Measurements from ENCODE around the gene SH3D21. TPM values are rescaled to one million over a fixed set of nuclear protein-coding genes. Genes with fewer than 3 reads are reported as not detected.

The SH3D21 gene
- total RNA-seq, result 3.3 TPM
- long read RNA-seq, result 0 reads

DNA sequence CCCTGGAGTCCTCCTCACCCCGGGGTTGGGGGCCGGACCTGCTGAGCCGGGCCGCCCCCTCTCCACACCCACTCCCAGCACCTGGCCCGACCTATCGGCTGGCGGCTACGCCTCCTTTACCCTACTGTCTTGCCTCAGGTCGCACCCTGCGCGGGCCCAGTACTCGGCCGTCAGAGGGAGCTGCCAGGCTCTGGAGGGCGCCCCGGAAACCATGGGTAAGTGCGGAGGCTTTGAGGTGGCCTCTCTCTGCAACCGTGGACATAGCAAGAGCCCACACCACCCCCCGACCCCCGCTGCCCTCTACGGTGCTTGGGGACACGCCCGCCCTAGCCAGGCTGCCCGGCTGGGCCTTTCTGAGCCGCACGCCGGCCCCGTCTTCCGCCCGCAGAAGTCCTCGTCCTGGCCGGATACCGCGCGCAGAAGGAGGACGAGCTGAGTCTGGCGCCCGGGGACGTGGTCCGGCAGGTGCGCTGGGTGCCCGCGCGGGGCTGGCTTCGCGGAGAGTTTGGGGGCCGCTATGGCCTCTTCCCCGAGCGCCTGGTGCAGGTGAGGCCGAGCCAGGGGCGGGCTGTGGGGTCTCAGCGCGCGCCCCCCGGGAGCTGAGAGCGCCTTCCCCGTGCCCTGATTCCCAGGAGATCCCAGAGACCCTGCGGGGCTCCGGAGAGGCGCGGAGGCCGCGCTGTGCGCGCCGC, at the start of gene SH3D21:
TSS of gene SH3D21 (plus strand) at position 159 of the 692 bp plus-strand sequence. CDS start at position 212, 53 bp downstream.
- no peak for DNase-seq (ENCODE audit: low spot score)
- intact Hi-C loops (cut with DNase I), result loop anchor here (2.0 to 10.0 kb wide), 3 partner anchors 16 to 118 kb away; partner anchors contain the start of gene EVA1B

DNA sequence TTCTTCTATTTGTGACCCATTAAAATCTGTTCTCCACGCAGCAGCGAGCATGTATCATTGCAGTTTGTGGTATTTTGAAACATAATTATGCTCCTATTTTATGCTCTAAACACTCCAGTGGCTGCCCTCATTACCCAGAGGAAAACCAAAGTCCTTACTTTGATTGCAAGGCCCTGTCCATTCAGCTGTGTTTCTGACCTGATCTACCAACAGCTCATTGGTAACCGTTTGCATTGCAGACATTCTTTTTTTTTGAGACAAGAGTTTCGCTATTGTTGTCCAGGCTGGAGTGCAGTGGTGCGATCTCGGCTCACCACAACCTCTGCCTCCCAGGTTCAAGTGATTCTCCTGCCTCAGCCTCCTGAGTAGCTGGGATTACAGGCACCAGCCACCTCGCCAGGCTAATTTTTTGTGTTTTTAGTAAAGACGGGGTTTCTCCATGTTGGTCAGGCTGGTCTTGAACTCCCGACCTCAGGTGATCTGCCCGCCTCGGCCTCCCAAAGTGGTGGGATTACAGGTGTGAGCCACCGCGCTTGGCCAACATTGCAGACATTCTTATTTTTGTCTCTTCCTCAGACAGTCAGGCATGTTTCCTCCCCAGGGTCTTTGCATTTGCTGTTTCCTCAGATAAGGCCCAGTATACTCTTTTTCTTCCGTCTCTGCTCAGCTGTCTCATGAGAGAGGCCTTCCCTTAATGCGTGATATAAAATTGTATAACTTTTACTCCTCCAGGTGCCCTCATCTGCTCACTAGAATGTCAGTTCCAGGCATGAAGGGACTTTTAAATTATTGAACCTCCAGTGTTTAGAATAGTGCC, 49.4 kb upstream of the SH3D21 start:
- intact Hi-C loops (cut with DNase I), result no loop called here
- DNase-seq (ENCODE audit: low spot score), result no peak

DNA sequence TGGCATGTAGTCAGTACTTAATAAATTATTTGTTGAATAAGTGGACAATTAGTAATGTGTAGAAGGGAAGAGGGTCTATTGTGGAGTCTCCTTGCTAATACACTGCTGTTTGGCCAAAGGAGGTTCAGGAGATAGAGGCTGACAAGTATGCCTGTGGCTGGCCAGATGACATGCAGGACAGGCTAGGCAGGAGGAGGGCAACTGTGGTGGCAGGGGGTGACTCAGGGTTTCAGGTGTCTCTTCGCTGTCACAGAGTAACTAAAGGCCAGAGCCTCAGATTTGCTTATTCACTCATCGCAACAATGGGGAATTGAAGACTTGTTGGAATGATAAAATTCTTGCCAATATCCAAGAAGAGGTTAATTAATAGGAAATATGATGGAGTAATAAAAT, 48.8 kb upstream of the SH3D21 start:
- DNase-seq (ENCODE audit: low spot score), result no peak
- intact Hi-C loops (cut with DNase I), result no loop called here

DNA sequence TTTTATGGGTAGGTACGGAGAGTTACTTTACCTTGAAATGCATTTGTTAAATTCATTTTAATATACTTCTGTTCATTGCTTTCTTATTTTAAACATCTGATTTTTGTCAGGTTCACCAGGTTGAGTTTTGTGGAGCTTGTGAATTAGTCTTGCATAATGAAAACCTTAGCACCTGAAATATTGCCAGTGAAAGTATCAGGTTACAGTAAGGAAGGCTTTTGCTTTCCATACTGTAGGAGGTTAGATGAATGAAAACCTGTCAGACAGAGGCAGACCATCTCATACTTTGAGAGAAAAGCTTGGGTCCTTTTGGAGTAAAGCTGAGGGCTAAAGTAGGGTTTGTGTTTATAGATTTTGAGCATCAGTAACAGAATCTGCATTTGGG, 47.2 kb upstream of the SH3D21 start:
- intact Hi-C loops (cut with DNase I), result no loop called here

DNA sequence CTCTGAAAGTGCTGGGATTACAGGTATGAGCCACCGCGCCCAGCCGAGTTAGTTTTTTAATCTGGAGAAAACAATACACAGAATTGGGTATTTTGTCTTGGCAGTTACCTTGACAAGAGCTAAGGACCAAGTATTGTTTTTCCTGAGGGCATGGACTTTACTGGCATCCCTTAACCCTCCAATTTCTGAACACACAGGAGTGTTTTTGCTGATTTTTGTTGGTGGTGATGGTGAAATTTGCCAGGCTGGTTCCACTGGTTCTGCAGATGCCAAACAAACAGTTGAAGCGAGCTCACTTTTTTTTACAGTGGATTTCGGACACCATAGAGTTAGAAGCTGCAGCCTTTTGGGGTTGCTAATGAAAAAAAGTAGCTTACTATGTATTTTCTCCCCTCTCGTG, 37.2 kb upstream of the SH3D21 start:
- intact Hi-C loops (cut with DNase I), result no loop called here
- DNase-seq (ENCODE audit: low spot score), result no peak

More for the DNA sequence above, 47.2 kb upstream of the SH3D21 start:
- no peak for DNase-seq (ENCODE audit: low spot score)

DNA sequence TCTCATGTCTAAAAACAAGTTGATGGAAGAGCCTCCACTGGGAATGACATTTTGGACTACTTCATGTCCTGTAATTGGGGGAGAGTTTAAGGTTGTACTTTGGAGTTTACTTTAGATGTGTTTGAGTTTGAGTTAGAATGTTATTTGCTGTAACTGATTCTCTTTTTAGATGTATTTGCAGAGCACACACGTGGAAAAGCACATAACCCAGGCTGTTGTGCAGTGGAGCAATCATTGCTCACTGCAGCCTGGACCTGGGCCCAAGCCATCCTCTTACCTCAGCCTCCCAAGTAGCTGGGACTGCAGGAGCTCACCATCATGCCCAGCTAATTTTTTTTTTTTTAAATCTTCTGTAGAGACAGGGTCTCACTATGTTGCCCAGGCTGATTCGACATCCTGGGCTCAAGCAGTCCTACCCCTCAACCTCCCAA, 36.7 kb upstream of the SH3D21 start:
- no peak for DNase-seq (ENCODE audit: low spot score)
- intact Hi-C loops (cut with DNase I), result no loop called here

DNA sequence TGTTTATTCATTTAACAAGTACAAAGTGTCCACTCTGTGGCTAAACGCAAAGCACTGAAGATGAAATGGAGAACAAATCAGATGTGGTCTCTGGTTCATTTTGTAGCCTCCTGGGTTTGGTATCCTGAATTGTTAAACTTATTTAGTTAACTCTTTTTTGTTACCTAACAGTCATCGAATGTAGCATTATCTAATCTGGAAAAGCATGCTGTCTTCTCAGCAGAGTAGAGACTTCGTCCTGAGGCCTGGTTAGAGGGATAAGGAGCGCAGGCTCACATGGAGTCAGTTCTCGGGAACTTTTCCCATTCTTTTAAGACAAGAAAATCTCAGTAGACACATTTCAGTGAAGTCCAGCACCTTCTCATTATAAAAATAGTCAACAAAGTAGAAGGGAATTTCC, 33.1 kb upstream of the SH3D21 start:
- no peak for DNase-seq (ENCODE audit: low spot score)
- intact Hi-C loops (cut with DNase I), result no loop called here

DNA sequence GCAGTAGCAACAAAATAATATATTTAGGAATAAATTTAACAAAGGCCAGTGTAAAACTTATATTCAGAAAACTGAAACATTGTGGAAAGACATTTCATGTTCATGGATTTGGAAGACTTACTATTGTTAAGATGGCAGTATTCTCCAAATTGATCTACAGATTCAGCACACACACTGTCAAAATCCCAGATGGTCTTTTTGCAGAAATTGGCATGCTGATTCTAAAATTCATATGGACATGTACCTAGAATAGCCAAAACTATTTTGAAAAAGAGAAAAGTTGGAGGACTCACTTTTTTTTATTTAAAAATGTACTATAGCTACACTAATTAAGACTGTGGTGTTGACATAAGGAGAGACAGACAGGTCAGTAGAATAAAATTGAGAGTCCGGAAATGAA, 32.0 kb upstream of the SH3D21 start:
- intact Hi-C loops (cut with DNase I), result no loop called here

DNA sequence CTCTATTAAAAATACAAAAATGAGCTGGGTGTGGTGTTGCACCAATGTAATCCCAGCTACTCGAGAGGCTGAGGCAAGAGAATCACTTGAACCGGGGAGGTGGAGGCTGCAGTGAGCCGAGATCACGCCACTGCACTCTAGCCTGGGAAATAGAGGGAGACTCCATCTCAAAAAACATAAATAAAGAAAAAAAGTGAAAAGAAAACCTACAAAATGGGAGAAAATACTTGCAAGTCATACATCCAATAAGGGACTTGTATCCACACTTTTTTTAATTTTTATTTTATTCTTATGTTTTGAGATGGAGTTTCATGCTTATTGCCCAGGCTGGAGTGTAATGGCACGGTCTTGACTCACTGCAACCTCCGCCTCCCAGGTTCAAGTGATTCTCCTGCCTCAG, 29.5 kb upstream of the SH3D21 start:
- no peak for DNase-seq (ENCODE audit: low spot score)
- intact Hi-C loops (cut with DNase I), result no loop called here

More for the DNA sequence above, 32.0 kb upstream of the SH3D21 start:
- no peak for DNase-seq (ENCODE audit: low spot score)

DNA sequence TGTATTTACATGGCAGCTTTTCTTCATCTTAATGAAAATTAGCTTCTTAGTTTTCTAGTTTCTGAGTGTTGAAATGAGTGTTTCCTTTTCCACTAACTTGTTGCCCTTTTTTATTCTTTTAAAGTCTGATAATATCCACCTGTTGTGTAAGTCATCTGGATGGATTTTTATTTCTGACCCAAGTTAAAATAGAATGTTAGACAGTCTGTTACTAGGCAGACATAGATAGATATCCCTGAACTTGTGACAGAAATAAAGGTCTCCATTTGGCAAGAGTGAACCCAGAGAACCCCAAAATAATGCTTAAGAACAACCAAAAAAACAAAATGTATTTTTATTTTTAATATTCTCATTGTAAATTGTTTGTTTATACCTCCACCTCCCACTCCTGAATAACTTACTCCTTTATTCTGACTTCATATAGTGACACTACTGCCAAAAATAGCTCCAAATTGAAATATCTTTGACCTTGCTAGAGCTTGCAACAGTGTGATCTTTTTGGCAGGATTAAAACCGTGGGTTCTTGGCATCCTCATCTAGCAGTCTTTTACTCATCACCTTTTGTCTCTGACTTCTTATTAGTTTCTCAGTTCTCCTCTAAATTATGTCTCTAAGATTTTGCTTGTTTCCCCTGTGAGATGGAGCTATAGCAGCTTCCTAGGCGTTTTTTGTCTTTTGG, 26.9 kb upstream of the SH3D21 start:
- intact Hi-C loops (cut with DNase I), result no loop called here
- DNase-seq (ENCODE audit: low spot score), result no peak

DNA sequence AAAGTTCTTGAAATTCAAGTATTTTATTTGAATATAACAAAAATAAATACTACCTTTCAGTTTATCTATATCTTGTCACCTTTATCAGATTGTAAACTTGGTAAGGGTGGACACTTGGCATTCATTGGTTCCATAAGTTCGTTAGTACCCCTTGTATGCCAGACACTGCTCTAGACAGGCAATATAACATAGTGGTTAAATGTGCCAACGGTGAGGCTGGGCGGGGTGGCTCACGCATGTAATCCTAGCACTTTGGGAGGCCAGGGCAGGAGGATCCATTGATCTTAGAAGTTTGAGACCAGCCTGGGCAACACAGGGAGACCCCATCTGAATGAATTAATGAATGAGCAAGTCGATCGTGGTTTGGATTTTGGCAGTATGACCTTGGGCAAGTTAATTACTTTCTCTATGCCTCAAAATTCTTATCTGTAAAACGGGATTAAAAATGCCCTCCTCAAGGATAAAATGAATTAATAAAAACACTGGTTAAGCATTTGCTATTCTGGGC, 26.3 kb upstream of the SH3D21 start:
- intact Hi-C loops (cut with DNase I), result loop anchor here (5.0 kb wide), 1 partner anchor 43 kb away; no protein-coding TSS in a partner anchor
- no peak for DNase-seq (ENCODE audit: low spot score)

DNA sequence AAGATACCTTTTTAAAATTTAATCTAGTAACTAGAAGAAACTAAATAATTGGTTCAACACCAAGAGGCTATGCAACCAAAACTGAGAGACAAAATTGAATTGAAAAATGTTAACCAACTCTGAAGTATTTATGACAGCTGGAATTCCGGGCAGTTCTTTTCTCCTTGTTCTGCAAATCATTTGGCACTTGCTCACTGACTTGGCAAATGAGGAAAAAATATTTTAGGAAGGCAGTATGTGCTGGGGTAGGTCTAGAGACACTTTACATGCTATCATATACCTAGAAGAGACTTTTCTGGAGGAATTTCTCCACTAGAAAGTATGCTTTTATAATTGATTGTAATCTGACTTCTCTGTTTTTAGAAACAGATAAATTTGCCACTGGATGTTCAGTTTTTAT, 22.1 kb upstream of the SH3D21 start:
- intact Hi-C loops (cut with DNase I), result loop anchor here (2.0 to 5.0 kb wide), 3 partner anchors 47 to 135 kb away; partner anchors contain the start of genes THRAP3 and TRAPPC3
- no peak for DNase-seq (ENCODE audit: low spot score)

DNA sequence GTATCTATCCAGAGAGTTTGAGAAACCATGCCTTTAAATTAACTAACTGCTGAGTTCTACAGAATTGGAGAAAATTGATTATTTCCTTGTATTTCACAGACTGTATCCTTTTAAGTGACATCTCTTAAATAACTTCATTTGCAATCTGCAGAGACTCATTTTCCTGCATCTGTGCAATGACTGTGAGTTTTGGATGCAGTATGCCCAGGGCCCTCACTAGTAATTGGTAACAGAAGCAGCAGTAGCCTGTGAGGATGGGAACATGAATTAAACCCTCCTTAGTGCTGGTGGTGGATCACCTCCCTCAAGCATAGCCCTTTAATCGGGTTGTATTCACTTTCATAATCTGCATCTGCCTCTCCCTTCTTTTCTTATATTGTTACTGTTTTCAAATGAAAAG, 21.7 kb upstream of the SH3D21 start:
- no peak for DNase-seq (ENCODE audit: low spot score)
- intact Hi-C loops (cut with DNase I), result loop anchor here (2.0 to 5.0 kb wide), 3 partner anchors 47 to 136 kb away; partner anchors contain the start of genes THRAP3 and TRAPPC3

DNA sequence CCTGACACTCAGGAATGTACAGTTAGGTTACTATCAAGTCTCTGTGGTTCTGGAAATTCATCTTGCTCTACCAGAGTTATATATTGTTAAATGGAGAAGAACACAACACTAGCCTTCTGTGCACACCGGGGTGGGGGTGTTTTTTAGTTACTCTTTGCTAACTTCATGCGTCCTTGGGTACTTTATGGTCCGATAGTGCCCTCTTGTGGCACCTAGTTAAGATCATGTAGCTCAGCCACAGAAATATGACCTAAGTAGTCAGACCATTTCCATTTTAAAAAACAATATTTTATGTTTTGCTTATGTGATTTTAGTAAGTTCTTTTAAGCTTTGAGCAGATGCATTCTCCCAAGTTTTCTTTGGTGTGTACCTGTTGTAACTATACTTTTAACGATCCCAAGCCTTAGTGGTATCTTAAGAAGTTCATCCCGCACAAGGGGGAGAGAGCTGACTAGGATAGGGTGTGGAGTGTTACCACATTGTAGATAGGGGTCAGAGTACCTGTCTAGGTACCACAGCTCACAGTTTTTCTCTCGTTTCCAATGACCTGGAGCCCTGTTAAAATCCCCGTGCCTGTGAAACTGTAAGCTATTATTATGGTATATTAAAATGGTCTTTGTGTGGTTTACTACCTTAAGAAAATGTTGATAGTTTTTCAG, 20.6 kb upstream of the SH3D21 start:
- intact Hi-C loops (cut with DNase I), result loop anchor here (2.0 to 5.0 kb wide), 3 partner anchors 61 to 183 kb away; partner anchors contain the start of genes THRAP3 and TRAPPC3
- DNase-seq (ENCODE audit: low spot score), result no peak

DNA sequence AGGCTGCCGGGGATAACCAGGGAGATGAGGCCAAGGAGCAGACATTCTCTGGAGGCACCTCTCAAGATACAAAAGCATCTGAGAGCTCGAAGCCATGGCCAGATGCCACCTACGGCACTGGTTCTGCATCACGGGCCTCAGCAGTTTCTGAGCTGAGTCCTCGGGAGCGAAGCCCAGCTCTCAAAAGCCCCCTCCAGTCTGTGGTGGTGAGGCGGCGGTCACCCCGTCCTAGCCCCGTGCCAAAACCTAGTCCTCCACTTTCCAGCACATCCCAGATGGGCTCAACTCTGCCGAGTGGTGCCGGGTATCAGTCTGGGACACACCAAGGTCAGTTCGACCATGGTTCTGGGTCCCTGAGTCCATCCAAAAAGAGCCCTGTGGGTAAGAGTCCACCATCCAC, 19.4 kb upstream of the SH3D21 start:
- intact Hi-C loops (cut with DNase I), result loop anchor here (5.0 kb wide), 1 partner anchor 185 kb away; no protein-coding TSS in a partner anchor

DNA sequence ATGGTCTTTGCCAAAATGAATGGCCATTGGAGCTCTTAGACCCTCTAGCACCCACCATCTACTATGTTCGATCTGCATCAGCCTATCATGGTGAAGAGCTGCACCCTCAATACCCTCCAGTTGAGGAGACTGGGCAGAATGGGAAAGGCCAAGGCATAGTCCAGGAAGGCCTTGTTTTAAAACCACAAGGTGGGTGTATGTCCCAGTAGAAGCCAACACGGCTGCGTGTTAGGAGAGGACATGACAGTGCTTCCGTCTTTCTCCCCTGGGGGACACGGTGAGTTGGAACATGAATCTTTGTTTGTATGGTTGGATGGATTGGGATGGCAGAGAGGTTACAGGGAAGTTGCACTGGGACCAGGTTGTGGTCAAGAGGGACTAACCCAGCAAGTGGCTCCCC, 18.6 kb upstream of the SH3D21 start:
- intact Hi-C loops (cut with DNase I), result loop anchor here (5.0 kb wide), 1 partner anchor 185 kb away; no protein-coding TSS in a partner anchor
- DNase-seq (ENCODE audit: low spot score), result no peak

More for the DNA sequence above, 19.4 kb upstream of the SH3D21 start:
- DNase-seq (ENCODE audit: low spot score), result no peak

DNA sequence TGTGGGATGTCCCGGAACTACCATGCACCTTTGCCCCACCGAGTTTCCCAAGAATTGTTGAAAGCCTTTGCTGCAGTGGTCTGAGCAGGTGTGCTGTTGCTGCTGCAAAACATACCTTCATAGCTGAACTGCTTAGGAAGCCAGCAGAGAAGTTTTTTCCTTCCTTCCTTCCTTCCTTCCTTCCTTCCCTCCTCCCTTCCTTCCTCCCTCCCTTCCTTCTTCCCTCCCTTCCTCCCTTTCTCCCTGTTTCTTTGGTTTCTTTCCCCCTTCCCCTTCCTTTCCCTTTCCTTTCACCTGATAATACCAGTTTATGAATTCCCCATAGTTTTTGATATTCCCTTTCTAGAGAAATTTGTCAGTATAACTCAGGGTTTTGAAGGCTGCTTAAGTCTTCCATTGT, 10.8 kb upstream of the SH3D21 start:
- DNase-seq (ENCODE audit: low spot score), result no peak
- intact Hi-C loops (cut with DNase I), result no loop called here

DNA sequence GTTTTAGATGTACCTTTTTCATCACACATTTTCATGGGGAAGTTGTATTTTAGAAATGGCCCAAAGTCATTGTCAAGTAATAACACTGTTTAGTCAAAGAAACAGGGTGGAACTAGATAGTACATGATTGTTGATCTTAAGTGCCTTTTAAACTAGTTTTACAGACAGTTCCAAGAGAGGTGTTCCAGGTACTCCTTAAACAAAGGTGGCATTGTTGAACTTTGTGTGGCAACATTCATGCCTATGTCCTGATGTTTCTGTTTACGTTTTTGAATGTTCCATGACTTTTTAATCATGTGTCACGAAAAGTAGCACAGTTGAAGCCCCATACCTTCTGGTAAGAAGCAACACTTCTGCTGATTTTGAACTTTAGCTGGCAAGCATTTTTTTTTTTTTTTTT, 9.1 kb upstream of the SH3D21 start:
- intact Hi-C loops (cut with DNase I), result no loop called here
- DNase-seq (ENCODE audit: low spot score), result no peak

DNA sequence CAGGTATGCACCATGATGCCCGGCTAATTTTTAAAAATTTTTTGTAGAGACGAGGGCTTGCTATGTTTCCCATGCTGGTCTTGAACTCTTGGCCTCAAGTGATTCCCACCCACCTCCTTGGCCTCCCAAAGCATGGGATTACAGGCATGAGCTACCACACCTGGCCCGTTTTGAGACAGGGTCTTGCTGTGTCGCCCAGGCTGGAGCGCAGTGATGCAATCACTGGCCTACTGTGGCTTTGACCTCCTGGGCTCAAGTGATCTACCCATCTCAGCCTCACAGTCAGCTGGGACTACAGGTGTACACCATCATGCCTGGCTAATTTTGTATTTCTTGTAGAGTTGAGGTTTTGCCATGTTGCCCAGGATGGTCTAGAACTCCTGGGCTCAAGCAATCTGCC, 7.5 kb upstream of the SH3D21 start:
- intact Hi-C loops (cut with DNase I), result no loop called here
- DNase-seq (ENCODE audit: low spot score), result no peak

All from cardiac septum (tissue), 1 donor.